Right atrium auricular region (tissue), 2 donors: ENCODE measurements around the gene IMPA2. TPM values are rescaled to one million over a fixed set of nuclear protein-coding genes. Genes with fewer than 3 reads are reported as not detected.
"Not testable (repeated sequence)": the region's sequence is repeated elsewhere in the genome, so short reads cannot be mapped to it uniquely, and the experiment has no call there.

Experiments
- DNase-seq: peaks from one replicate; pipeline ENCODE4 v3.0.0-alpha.2; 2019; ENCODE audit warnings: low spot score
- H3K27ac ChIP-seq, 2 donors: fragments of 200-600 bp; sonication (generic); 1 replicate in 1 of 2; 2 replicates in 1 of 2; pipeline ENCODE4 v1.5.1; 2016 to 2019
- H3K27me3 ChIP-seq, 2 donors: fragments of 200-600 bp; sonication (generic); one replicate each; pipeline versions ENCODE4 v1.5.1 to v1.6.0; 2017 to 2019
- H3K36me3 ChIP-seq: fragments of 200-600 bp; sonication (generic); one replicate; pipeline ENCODE4 v1.5.1; 2016
- H3K4me1 ChIP-seq, 2 donors: fragments of 200-600 bp; sonication (generic); one replicate each; pipeline versions ENCODE4 v1.5.1 to v1.6.0; 2017 to 2019
- H3K4me3 ChIP-seq, 2 donors: fragments of 200-600 bp; sonication (generic); 1 replicate in 1 of 2; 2 replicates in 1 of 2; pipeline ENCODE4 v1.5.1; 2017 to 2019; ENCODE audit warnings: mild to moderate bottlenecking in 1 of 2, moderate library complexity in 1 of 2
- H3K9me3 ChIP-seq, 2 donors: fragments of 200-600 bp; sonication (generic); one replicate each; pipeline ENCODE4 v1.5.1; 2019
- CTCF ChIP-seq, 2 donors: fragments of 200-600 bp; sonication (generic); IDR thresholded peaks; one replicate each; pipeline ENCODE4 v1.5.1; 2019; ENCODE audit warnings: antibody characterized with exemption in 2 of 2
- total RNA-seq, 2 donors: library from RNA; depleted of rRNA; stranded (reverse); fragments of >200 nt; gene quantifications; one replicate each; pipeline ENCODE4 v1.1.0, GENCODE V29; 2016

The IMPA2 gene
- total RNA-seq, 2 donors from 2014 or later = 20.2 to 22.9 TPM

- Histone ChIP-seq H3K36me3 (no peaks in the 10 kb centered on the region), H3K9me3 (no peaks in the 10 kb centered on the region), H3K27ac (no peak overlapping the region), H3K4me1 (peaks cover 0 to 22% of the 10 kb centered on the region in 2 donors), H3K4me3 (no peak overlapping the region), H3K27me3 (no peaks in the 10 kb centered on the region)
- no peak for DNase-seq
- TF ChIP-seq CTCF (IDR thresholded peaks at IDR 0.05) = no peak
These were observed 36.5 kb upstream of the IMPA2 start for GRCh38 chr18:11944786-11945185.

- H3K4me3 ChIP-seq, H3K36me3 ChIP-seq, H3K9me3 ChIP-seq, H3K27me3 ChIP-seq: not testable (repeated sequence)
- peak; percentile 64 for DNase-seq
- H3K27ac ChIP-seq = peak overlapping the region; percentile 96 to 98
- peaks cover 0 to 22% of the 10 kb centered on the region in 2 donors for H3K4me1 ChIP-seq
These were observed 35.3 kb upstream of the IMPA2 start for GRCh38 chr18:11945834-11946659.

GRCh38 chr18:11946756-11947155, 34.6 kb upstream of the IMPA2 start:
- peaks cover 0 to 22% of the 10 kb centered on the region in 2 donors for H3K4me1 ChIP-seq
- H3K27ac ChIP-seq = peak overlapping the region; percentile 96 to 98
- H3K4me3 ChIP-seq = peak overlapping the region; percentile 18 to 61
- TF ChIP-seq CTCF (IDR thresholded peaks at IDR 0.05) = no peak
- DNase-seq = no peak
- H3K9me3 ChIP-seq = no peaks in the 10 kb centered on the region
- H3K36me3 ChIP-seq = no peaks in the 10 kb centered on the region
- no peaks in the 10 kb centered on the region for H3K27me3 ChIP-seq

- Histone ChIP-seq H3K27me3 (no peaks in the 10 kb centered on the region), H3K4me3 (peak overlapping the region; percentile 43 to 61), H3K27ac (peak overlapping the region; percentile 96 to 98), H3K9me3 (no peaks in the 10 kb centered on the region), H3K36me3 (no peaks in the 10 kb centered on the region), H3K4me1 (peaks cover 0 to 22% of the 10 kb centered on the region in 2 donors)
- peak; percentile 98 for DNase-seq
- peak in 1 of 2 donors; percentile 32 for TF ChIP-seq CTCF (IDR thresholded peaks at IDR 0.05)
These were observed 33.8 kb upstream of the IMPA2 start for GRCh38 chr18:11947214-11948191.

- no peak for TF ChIP-seq CTCF (IDR thresholded peaks at IDR 0.05)
- H3K4me3 ChIP-seq = no peak overlapping the region
- DNase-seq = no peak
- peak overlapping the region in 1 of 2 donors; percentile 98 for H3K27ac ChIP-seq
- H3K4me1 ChIP-seq = peaks cover 0 to 22% of the 10 kb centered on the region in 2 donors
- H3K9me3 ChIP-seq = no peaks in the 10 kb centered on the region
- no peaks in the 10 kb centered on the region for H3K36me3 ChIP-seq
- no peaks in the 10 kb centered on the region for H3K27me3 ChIP-seq
These were observed 32.3 kb upstream of the IMPA2 start for GRCh38 chr18:11948852-11949523.
